Measurements from ENCODE around the gene OIT3. TPM values are rescaled to one million over a fixed set of nuclear protein-coding genes. Genes with fewer than 3 reads are reported as not detected.

The OIT3 gene
- total RNA-seq, 1 experiment from 2014 or later = not detected

DNA sequence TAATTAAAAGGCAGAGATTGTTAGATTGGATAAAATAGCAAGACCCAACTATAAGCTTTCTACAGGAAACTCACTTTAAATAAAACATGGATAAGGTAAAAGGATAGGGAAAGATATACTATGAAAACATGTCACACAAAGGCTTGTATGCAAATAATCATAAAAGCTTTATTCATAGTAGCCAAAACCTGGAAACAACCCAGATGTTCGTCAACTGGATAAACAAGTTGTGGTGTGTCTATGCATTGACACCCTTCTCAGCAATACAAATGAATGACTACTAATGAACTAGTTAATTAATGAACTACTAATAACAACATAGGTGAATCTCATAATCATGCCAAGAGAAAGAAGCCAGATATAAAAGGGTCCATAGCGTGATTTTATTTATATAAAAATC is 37.7 kb upstream of the OIT3 start:
- Mint-ChIP-seq H3K27me3 (ENCODE audit: insufficient read depth, unreplicated experiment) (no peaks in the 10 kb centered on the region), H3K36me3 (ENCODE audit: insufficient read depth, unreplicated experiment) (peaks cover 8% of the 10 kb centered on the region), H3K4me3 (ENCODE audit: unreplicated experiment) (no peak overlapping the region), H3K9me3 (ENCODE audit: unreplicated experiment) (no peaks in the 10 kb centered on the region), H3K4me1 (ENCODE audit: insufficient read depth, unreplicated experiment) (no peaks in the 10 kb centered on the region), H3K27ac (ENCODE audit: low read depth, unreplicated experiment) (no peak overlapping the region)
- ChIA-PET CTCF (no interaction called here), POLR2A (no interaction called here)
- DNase-seq (ENCODE audit: unreplicated experiment) = no peak
- intact Hi-C loops (cut with micrococcal nuclease) = no loop called here
- BruUV-seq (replicated peaks) = no TSS peak
- TF ChIP-seq, protein P1, sequence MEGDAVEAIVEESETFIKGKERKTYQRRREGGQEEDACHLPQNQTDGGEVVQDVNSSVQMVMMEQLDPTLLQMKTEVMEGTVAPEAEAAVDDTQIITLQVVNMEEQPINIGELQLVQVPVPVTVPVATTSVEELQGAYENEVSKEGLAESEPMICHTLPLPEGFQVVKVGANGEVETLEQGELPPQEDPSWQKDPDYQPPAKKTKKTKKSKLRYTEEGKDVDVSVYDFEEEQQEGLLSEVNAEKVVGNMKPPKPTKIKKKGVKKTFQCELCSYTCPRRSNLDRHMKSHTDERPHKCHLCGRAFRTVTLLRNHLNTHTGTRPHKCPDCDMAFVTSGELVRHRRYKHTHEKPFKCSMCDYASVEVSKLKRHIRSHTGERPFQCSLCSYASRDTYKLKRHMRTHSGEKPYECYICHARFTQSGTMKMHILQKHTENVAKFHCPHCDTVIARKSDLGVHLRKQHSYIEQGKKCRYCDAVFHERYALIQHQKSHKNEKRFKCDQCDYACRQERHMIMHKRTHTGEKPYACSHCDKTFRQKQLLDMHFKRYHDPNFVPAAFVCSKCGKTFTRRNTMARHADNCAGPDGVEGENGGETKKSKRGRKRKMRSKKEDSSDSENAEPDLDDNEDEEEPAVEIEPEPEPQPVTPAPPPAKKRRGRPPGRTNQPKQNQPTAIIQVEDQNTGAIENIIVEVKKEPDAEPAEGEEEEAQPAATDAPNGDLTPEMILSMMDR (IDR thresholded peaks at IDR 0.05; ENCODE audit: unreplicated experiment) = no peak

DNA sequence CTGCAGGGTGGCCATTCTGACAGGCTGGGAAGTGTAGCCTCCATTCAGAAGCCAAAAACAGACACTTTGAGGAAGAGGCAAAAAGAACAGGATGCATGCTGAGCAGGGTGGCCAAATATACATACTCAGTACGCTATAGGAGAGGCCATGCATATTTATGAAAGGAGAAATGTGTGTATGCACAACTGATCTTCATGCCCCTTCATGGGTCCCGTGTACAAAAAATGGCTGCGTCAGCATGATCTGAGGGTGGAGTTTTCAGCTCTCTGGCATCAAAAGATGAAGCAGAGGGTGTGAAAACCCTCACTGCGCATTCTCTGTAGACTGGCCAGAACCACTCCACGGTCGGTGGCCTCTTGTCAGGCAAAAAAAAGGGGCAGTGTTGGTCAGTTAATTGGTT is 35.5 kb upstream of the OIT3 start:
- intact Hi-C loops (cut with micrococcal nuclease) = no loop called here
- BruUV-seq (replicated peaks) = no TSS peak
- Mint-ChIP-seq H3K4me3 (ENCODE audit: unreplicated experiment) (no peak overlapping the region), H3K27me3 (ENCODE audit: insufficient read depth, unreplicated experiment) (no peaks in the 10 kb centered on the region), H3K36me3 (ENCODE audit: insufficient read depth, unreplicated experiment) (peaks cover 17% of the 10 kb centered on the region), H3K9me3 (ENCODE audit: unreplicated experiment) (no peaks in the 10 kb centered on the region), H3K4me1 (ENCODE audit: insufficient read depth, unreplicated experiment) (no peaks in the 10 kb centered on the region), H3K27ac (ENCODE audit: low read depth, unreplicated experiment) (no peak overlapping the region)
- no peak for DNase-seq (ENCODE audit: unreplicated experiment)
- POLR2A ChIA-PET = no interaction called here
- TF ChIP-seq, protein P1 (IDR thresholded peaks at IDR 0.05; ENCODE audit: unreplicated experiment) = no peak
- CTCF ChIA-PET = interaction anchor here (0.6 kb wide), 3 partner anchors 112 to 493 kb away, joined by 3 read pairs; no protein-coding TSS in a partner anchor

DNA sequence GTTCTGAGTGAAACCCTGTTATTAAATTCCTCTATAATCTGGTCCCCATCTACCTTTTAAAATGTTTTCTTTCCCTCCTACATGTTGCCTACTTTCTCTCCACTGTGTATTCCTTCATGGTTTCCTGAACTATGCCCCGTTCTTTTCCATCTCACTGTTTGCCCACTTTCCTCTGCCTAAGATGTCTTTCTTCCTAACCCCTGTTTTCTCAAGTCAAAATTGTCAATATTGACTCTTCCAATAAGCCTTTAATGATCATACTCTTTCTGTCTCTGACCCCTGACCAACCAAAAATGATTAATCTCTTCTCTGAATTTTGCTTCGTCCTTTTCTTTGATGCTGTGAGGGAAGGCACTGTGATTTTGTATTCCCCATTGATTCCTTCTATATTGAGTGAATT is 30.6 kb upstream of the OIT3 start:
- DNase-seq (ENCODE audit: unreplicated experiment) = no peak
- TF ChIP-seq, protein P1 (IDR thresholded peaks at IDR 0.05; ENCODE audit: unreplicated experiment) = no peak
- ChIA-PET POLR2A (no interaction called here), CTCF (no interaction called here)
- intact Hi-C loops (cut with micrococcal nuclease) = no loop called here
- H3K9me3 Mint-ChIP-seq (ENCODE audit: unreplicated experiment) = no peaks in the 10 kb centered on the region
- no TSS peak for BruUV-seq (replicated peaks)
- H3K27me3 Mint-ChIP-seq (ENCODE audit: insufficient read depth, unreplicated experiment) = no peaks in the 10 kb centered on the region
- peaks cover 19% of the 10 kb centered on the region for H3K36me3 Mint-ChIP-seq (ENCODE audit: insufficient read depth, unreplicated experiment)
- H3K27ac Mint-ChIP-seq (ENCODE audit: low read depth, unreplicated experiment) = no peak overlapping the region
- H3K4me3 Mint-ChIP-seq (ENCODE audit: unreplicated experiment) = no peak overlapping the region
- H3K4me1 Mint-ChIP-seq (ENCODE audit: insufficient read depth, unreplicated experiment) = no peaks in the 10 kb centered on the region

DNA sequence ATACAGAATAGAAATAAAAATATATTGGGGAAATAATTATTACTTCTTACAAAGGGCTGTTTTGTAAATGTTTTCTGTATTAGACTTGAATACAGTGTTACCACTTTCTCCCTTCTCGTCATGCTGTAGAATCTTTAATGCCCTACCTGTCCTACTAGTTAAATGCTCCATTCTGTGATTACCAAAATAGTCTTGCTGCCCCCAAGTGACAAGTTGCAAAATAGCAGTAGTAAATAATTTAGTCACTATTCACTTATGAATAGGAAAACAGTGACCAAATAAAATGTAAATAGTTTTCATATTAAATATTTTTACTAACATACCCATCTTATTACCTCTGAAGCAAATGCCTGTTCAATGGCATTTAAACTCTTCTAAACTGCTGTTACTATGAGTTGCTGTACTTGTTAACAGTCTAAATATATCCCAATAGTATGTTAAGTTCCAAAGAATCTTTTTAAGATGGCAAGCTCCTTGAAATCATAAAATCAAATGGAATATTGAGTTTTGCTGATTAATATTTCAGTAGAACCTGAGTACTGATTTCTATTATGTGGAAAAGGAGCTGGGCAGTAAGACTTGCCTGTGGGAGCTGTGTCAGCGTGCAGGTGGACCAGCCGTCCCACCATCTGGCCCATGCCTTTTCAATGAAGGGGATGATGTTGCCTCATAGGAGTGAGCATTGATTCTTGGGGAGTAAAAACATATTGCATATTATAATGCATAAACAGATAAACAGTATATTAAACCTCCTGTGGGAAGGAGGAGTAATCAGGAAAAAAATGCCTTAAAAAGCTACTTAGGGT is 18.1 kb upstream of the OIT3 start:
- Mint-ChIP-seq H3K36me3 (ENCODE audit: insufficient read depth, unreplicated experiment) (peaks cover 24% of the 10 kb centered on the region), H3K4me1 (ENCODE audit: insufficient read depth, unreplicated experiment) (no peaks in the 10 kb centered on the region), H3K27me3 (ENCODE audit: insufficient read depth, unreplicated experiment) (no peaks in the 10 kb centered on the region), H3K4me3 (ENCODE audit: unreplicated experiment) (no peak overlapping the region), H3K9me3 (ENCODE audit: unreplicated experiment) (no peaks in the 10 kb centered on the region), H3K27ac (ENCODE audit: low read depth, unreplicated experiment) (no peak overlapping the region)
- DNase-seq (ENCODE audit: unreplicated experiment) = peak; percentile 51
- ChIA-PET CTCF (interaction anchor here (0.6 to 2.9 kb wide), 10 partner anchors 182 to 840 kb away, joined by 3 to 18 read pairs (median 3); no protein-coding TSS in a partner anchor), POLR2A (interaction anchor here (1.8 kb wide), 1 partner anchor 11 kb away, joined by 3 read pairs; no protein-coding TSS in a partner anchor)
- intact Hi-C loops (cut with micrococcal nuclease) = loop anchor here (1.0 kb wide), 1 partner anchor 186 kb away; no protein-coding TSS in a partner anchor
- BruUV-seq (replicated peaks) = no TSS peak
- TF ChIP-seq, protein P1 (IDR thresholded peaks at IDR 0.05; ENCODE audit: unreplicated experiment) = peak; percentile 38

Measured in MCF 10A (cell line).